GM19328 (cell line): Measurements from ENCODE around the gene TEX35.

Experiments
- ATAC-seq: cut with Tn5 transposase; IDR thresholded peaks from one replicate; pipeline ENCODE4 v1.9.1; 2021; ENCODE audit warnings: mild to moderate bottlenecking, moderate library complexity; ENCODE audit not compliant: unreplicated experiment

The TEX35 gene

DNA sequence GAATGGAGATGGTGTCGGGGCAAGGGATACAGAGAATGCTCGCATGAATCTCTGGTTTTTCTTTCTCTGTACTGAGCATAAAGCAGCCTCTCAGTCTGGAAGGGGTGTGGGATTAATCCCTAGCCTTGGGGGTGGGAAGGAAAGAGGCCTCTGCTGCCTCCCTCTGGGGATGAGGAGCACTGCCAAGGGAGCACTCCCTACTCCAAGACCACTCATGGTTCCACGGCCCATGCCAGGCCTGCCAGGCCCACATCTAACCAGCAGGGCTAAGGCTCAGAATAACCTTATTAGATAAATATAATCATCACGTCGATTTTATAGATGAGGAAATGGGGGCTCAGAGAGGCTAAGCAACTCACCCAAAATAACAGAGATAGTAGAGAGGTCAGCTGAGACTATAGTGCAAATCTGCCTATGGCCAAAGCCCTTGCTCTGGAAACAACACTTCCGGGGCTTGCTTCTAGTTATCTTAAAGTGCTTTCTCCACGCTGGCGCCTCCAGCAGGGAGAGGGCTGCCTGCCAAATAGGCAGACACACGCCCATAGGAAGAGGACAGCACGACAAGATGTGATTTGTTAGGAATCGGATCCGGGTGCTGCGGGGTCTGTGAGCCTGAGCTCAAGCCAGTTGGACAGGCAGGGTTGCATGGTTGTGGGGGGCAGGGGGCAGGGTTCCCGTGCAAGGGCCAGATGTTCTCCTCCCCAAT is 522 bp downstream of the TEX35 start:
- ATAC-seq = no peak

DNA sequence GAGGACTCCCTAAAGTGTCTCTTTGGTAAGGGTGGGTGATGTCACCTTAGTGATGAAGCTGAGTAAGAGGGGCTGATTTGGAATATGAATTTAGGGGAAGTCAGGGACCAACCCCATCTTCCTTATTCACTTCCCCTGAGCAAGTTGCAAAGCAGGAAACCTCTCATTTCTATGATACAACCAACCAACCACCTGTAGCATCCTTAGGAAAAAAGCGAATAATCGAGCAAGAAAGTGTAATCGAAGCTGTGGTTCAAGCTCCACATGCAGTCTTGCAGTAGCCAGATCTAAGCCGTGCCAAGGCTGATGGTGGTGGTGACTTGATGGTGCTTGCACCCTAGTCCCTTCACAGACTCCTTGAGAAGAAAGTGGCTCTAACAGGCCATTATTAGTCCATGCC is 3.2 kb downstream of the TEX35 start:
- ATAC-seq = no peak

DNA sequence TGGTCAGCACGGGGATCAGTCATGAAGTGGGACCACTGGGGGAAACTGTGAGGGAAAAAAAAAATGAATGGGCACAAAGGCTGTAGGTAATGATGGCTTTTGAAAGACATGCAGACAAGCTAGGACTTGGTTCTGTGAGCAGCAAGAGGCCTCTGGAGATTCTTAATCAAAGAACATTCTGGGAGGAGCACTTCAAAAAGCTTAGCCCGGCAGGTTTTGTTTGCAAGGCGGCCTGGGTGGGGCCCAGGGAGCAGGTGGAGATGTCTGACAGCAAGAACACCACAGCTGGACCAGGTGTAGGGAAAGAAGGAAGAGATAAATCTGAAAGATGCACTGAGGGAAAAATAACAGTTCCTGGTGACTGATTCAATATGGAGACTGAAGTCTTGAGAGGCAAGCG is 6.0 kb downstream of the TEX35 start:
- ATAC-seq = no peak

DNA sequence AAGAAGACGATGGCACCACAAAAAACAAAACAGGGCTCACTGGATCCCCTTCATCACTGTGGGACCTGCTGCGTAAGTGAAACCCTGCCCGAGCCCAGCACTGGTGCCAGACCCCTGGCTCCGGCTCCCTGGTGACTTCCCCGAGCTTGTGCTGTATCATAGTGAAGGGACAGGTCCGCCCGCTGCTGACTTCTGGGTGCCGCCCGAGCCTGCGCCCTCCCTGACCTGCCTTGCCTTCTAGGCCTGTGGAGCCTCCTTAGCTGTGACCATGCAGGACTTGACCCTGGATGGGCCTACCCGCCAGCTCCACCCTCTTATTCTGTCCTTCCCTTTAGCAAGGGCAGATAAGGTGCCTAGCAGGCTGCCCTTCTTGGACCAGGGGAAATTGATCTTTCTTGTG is 7.9 kb downstream of the TEX35 start:
- ATAC-seq = no peak

DNA sequence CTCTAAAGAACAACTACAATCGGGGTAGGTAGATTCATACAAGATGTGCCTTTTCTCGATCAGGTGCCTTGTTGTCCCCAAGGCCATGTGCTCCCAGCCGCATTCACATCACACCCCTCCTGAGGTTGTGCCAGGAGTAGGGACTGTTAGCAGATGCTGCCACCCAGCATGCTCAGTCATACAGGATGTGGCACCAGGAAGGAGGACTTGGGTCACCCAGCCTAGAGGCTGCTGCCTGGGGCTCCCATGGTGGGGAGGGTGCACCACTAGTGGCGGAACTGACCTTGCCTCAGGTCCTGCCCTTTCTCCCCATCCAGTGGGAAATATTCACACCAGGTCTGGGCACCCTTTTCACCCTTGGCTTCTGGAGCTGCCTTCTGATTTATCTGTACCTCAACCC is 8.3 kb downstream of the TEX35 start:
- ATAC-seq = no peak

DNA sequence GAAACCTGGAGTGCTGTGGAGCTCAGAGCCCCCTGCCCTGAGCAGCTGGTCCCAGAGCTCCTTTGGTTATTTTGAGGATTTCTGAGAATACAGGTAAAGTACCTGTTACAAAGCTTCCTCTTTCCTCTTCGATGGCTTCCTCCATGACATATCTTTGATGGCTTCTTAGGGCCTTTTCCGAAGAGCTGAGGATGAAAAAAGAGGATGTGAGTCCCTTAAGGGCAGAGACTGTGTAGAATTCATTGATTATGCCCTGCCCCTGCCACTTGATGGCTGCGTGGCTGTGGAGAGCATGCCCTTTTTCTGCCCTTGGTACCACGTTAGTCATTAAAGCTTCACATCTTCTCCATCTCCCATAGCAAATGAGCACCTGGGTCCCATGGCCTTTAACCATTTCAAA is 14.2 kb downstream of the TEX35 start:
- ATAC-seq = no peak

DNA sequence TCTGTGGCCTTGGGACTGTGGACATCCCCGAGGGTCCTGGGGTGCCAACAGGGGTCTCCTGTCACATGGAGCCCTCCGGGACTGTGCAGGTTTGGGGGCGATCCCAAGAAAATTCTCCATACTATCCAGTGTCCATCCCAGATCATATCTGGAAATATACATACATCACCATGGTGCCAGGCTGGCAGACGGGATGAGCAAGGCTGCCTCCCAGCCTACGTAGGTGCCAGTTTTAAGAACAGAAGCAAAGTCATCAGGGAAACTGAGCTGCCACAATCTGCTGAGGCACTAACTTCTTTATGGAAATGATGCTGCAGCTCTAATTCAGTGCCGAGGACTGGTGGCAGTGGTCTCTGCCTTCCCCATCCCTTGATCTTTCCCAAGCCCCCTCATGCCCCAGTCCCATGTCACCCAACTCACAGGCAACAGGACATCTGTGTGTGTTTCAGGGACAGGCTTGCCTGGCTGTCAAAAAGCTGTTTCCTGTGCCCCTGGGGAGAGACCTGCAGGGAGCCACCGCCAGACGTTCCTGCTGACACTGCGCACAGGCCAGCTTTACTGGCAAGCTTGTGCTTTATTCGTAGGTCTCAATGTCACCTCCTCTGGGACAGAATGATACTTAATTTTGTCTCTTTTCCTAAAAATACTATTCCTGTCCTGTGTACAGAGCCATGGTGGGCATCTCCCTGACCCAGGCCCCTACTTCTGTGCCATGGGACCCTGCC is 15.5 kb downstream of the TEX35 start:
- no peak for ATAC-seq

DNA sequence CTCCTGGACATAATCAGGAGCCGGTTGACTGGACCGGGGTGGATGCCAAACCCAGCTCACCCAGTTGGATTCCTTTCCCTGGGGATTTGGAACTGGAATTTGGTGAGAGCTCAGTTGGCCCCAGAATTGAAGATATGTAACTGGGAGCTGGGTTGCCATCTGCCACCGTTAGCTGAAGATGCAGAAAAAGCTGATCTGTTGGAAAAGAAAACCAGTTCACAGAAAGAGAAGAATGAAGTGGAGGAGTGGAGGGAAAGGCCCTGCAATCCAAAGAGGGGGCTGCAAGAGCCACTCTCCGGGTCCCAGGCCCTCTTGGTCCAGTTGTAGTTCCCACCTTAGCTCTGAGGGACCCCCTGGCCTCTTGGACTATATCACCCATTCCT is 16.0 kb downstream of the TEX35 start:
- no peak for ATAC-seq

DNA sequence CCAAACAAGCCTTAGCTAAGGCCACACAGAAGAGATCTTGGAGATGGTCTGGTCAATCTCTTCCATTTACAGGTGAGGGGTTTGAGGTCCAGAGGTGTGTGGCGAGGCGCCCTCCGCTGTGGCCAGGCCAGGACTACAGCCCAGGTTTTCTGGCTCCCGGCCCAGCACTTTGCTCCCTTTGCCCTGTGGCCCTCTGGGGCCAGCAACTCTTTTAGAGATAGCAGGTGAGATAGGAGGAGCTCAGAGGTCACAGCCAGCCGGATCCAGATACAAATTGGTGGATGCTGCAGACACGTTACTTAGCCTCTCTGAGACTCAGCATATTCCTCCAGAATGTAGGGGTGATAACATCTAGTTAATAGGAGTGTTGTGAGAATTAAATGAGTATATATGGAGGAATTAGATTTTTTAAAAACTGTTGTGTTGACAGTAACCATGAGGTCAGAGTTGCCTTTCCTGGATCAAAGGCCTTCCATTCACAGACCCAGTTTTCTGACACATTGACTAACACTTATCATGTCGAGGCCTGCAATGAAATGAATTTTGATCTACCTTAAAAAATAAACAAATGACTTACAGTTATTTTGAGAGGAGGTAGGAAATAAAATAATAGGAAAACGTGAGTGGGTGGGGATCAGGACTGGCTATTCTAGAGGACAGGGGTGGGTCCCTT is 16.6 kb downstream of the TEX35 start:
- ATAC-seq = no peak

DNA sequence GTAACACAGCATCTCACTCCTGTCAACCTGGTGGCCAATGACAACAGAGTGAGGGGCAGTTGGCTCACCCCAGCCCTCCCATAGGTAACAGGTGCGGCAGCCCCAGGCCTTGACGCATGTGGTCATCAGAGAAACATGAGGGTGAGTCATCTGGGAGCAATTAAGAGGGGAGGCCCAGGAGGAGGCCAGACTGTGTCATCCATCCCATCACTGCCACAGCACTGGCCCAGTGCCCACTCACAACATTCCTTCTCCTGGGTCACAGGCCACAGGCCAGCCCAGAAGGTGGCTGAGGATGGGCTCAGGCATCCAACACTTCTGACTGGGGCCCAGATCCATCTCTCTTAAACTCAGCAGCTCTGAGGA is 17.1 kb downstream of the TEX35 start:
- ATAC-seq = no peak

DNA sequence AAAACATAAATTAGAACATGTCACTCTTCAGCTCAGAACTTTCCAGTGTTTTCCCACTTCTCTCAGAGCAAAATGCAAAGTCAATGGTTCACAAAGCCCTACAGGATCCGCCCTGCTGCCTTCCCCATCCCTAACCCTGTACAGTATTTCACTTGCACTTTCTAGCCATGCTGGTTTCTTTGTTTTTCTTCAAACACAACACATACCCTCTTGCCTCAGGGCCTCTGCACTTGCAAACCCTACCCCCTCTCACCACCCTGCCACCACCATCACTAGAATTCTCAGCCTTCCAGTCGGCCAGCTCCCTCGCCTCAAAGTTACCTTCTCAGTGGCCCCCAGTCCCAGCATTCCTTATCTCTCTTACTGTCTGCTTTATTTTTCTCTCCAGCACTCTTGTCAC is 17.6 kb downstream of the TEX35 start:
- ATAC-seq = no peak

DNA sequence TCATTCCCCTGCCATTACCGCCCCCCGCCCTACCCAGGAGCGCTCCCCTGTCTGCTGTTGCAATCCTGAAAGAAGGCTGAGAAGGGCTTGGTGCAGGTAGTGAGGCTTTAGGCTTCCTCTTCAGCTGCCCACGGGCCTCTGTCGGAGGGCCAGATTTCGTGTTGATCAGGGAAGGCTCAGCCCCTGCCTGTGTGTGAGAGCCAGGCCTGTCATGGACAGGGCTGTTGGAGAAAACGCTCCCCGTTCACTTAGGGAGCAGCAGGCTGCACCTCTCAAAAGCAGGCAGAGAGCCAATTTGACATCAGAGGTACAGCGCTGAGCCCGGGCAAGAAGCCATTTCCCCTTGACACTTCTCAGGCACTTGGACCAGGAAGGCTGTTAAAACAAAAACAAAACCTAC is 19.0 kb downstream of the TEX35 start:
- ATAC-seq = peak; percentile 19

DNA sequence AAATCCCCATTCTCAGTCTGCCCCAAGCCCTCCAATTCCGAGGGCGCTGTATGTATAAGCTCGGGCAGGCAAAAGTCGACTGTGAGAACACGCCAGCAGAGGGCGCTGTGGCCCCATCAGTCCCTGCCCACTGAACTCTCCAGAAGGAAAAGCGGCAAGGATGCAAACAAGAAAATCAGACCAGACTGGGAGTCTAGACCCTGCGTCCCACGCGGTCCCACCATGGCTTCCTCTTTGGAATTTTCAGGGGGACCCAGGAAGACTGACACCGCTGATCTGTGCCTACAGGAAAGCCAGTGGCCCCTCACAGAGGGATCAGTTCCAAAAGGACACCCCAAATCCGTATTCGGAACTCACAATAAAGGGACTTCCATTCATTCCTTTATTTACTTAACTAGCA is 19.5 kb downstream of the TEX35 start:
- ATAC-seq = peak; percentile 80

DNA sequence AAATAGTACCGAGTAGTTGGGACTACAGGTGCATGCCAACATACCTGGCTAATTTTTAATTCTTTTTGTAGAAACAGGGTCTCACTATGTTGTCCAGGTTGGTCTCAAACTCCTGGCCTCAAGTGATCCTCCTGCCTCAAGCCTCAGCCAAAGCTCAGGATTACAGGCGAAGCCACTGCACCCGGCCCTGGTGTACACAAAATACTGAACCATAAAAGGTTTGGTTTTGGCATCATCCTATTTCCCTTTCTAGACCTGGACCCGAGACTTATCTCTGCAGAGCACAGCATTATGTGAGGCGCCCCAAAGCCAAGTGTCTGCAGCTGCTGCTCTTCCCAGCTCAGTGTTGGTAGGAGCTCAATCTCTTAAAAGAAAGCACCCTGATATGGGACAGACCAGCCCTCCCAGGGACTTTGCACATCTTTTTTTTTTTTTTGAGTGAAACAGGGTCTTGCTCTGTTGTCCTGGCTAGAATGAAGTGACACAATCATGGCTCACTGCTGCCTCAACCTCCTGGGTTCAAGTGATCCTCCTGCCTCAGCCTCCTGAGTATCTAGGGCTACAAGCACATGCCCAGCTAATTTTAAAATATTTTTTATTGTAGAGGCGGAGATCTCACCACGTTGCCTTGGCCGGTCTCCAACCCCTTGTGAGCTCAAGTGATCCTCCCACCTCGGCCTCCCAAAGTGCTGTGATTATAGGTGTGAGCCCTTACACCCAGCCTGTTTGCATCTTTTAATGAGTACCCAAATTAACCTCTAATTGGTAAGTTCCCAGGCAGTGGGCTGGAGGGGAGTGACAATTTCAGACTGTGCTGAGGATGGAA is 20.4 kb downstream of the TEX35 start:
- ATAC-seq = no peak

DNA sequence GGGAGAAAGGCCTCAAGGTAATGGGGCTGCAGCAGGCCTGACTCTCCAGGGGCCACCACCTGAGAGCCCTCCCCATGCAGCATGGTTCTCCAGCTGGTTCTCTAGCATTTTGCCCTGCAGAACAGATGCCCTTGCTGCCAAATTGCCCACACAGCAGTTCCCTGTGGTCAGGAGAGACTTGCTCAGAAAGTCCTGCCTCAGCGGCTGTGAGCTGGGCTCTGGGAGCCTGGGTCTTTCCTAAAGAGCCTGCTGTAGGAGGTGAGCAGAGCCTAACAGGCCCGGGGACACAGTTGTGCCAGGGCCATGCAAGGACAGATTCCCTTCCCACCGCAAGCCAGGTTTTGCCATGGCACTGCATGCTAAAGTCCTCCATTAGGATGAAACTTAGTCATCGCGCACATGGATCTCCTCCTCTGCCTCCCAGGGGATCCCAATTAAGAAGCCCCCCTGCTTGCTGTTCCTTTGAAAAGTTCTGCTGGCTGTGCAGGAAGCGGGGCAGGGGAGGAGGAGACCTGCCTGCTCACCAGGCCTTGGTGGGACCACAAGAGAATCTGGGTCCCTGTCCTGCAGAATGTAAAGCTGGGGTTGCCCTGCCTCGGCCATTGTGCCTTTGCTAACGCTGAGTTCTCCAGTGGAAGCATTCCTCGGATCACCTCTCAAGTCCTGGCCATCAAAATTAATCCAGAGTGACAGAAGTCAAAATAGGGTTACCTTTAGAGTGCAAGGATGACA is 21.4 kb downstream of the TEX35 start:
- no peak for ATAC-seq

DNA sequence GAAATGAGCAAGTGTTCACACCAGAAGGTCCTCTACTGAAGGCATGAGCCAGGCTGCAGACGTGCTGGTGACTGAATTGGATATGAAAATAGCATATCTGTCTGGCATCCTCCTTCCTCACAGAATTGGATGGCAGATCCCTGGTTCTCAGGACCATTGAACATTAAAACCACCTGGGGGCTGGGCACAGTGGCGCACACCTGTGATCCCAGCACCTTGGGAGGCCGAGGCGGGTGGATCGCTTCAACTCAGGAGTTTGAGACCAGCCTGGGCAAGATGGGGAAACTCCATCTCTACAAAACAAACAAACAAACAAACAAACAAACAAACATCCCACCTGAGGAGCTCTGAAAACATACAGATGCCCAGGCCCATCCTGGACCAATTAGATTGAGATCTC is 23.4 kb downstream of the TEX35 start:
- ATAC-seq = no peak

DNA sequence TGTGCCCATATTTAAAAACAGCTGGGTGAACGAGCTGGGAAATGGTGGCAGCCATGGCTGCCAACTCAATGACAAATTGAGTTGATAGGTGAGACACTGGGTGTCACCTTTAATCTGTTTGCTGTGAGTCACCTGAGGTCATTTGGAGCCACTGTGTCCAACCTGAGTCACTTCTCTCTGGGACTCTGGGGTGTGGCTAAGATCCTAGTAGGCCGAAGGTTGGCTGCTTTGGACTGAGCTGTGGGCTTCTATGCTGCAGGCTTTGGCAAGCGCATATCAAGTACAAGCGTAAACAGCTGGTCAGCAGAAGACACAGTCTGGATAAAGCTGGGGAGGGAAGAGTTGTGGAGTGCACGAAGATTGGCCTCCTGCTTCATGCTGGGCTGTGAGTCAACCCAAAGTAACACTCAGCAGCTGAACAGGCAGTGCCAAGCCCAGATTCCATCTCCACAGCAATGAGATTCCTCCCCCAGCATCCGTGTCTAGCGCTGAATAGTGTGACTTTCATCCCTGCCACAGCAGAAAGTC is 24.0 kb downstream of the TEX35 start:
- no peak for ATAC-seq

DNA sequence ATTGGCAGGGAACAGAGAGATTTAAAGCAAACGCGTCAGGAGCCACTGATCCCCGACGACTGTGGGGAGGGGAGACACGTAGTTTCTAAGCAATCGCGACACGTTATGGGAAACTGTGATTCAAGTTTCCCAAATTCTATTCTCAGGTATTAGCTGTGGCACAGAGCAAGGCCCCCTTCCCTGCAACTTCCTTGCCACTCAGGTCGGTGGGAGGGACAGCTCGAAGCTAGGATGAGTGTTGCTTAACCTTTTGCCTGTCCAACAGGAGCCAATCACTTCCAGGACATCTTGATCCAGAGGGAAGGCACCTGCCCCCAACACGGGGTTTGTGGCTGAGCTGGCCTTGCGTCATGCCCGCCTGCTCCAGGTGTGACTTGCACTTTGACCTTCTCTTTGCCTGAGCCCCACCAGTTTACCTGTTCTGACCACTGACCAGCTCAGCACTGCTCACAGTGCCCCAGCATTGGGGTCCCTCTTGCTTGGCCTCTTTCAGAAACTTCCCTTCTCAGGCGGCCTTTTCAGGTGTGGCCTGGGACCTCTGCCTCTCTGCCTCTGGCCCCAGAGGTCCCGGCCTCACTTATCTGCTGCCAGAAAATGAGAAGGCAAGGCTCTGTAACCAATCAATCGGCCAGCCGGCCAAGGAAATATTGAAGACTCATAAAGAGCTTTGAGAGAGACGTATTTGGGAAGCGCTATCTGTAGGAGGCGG is 24.6 kb downstream of the TEX35 start:
- ATAC-seq = no peak

DNA sequence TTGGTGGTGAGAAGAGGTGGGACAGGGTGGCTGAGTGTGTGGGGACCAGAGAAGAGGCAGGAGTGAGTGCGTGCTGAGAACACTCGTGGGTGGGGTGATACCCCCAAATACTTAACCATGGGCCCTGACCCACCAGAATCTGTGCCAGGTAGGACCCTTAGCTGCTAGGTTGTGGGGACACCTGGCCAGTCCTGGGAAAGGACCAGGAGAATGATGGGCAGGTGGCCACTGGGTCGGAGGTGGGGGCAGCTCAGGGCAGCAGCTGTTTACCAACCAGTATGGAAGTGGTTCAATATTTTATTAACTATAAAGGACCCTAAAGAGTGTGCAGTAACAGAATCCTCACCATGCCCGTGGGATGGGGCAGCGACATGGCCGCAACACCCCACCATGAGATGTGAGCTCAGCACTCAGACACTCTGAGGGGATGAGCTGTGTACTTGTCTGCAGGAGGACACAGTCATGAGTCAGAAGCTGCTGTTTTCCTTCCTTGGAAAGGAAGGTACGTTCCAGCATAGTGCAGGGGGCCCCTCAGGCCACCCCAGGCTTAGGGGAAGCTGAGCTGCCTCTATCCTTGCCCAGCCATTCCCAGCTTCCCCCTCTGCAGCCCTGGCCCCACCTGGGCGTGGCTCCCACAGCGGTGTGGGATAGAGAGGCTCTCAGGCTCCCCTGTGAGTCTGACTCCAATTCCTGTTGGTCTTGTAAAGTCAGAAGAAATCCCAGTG is 25.4 kb downstream of the TEX35 start:
- no peak for ATAC-seq
